Measurements from ENCODE around the gene FGGY. TPM values are rescaled to one million over a fixed set of nuclear protein-coding genes. Genes with fewer than 3 reads are reported as not detected.

FGGY gene
- total and polyA plus RNA-seq, 2 donors (not counting 3 experiments of a cell fraction or from before 2014, with no cell fraction given), result 5.6 to 6.4 TPM

DNA sequence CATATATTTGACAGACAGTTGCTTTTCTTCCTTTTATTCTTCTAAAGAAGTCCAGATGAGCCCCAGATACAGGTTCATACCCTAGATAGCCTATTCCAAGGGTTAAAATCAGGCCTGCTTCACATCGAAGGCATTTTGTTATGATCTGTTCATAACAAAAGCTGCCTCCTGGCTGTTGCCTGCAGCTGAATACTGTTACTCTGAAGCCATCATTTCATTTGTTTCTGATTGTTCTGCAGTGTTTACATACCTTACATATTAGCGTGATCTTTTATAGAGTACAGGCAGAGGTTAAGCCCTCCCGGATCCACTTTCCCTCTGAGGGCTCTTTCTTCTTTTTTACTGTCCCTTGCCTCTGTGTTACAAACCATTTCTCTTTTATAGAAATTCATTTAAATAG is 298.9 kb downstream of the FGGY start:
- TF ChIP-seq MYC (IDR thresholded peaks at IDR 0.05; ENCODE audit: low read depth, low read length) (no peak), JUN (IDR thresholded peaks at IDR 0.05; ENCODE audit: borderline replicate concordance, insufficient read depth, insufficient read length, low read depth) (no peak), FOS (IDR thresholded peaks at IDR 0.05; ENCODE audit: borderline replicate concordance, insufficient read depth, low read length) (no peak), GATA2 (IDR thresholded peaks at IDR 0.05; ENCODE audit: insufficient read depth, insufficient read length, low read depth, low read length) (no peak), POLR2A (IDR thresholded peaks at IDR 0.05; ENCODE audit: low read depth, low read length) (no peak), POLR2AphosphoS5 (IDR thresholded peaks at IDR 0.05; ENCODE audit: insufficient read depth, low read depth, low read length) (no peak), EZH2 (IDR thresholded peaks at IDR 0.05; ENCODE audit: borderline replicate concordance, low read depth, low read length, severe bottlenecking) (no peak)
- TF ChIP-seq, protein P1, sequence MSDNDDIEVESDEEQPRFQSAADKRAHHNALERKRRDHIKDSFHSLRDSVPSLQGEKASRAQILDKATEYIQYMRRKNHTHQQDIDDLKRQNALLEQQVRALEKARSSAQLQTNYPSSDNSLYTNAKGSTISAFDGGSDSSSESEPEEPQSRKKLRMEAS (IDR thresholded peaks at IDR 0.05; ENCODE audit: insufficient read depth, insufficient read length), result no peak
- TF ChIP-seq, protein P2, sequence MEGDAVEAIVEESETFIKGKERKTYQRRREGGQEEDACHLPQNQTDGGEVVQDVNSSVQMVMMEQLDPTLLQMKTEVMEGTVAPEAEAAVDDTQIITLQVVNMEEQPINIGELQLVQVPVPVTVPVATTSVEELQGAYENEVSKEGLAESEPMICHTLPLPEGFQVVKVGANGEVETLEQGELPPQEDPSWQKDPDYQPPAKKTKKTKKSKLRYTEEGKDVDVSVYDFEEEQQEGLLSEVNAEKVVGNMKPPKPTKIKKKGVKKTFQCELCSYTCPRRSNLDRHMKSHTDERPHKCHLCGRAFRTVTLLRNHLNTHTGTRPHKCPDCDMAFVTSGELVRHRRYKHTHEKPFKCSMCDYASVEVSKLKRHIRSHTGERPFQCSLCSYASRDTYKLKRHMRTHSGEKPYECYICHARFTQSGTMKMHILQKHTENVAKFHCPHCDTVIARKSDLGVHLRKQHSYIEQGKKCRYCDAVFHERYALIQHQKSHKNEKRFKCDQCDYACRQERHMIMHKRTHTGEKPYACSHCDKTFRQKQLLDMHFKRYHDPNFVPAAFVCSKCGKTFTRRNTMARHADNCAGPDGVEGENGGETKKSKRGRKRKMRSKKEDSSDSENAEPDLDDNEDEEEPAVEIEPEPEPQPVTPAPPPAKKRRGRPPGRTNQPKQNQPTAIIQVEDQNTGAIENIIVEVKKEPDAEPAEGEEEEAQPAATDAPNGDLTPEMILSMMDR (IDR thresholded peaks at IDR 0.05; ENCODE audit: extremely low read depth in 1 of 2, insufficient read depth in 1 of 2, low read depth in 1 of 2, low read length in 2 of 2), result no peak
- H3K9me3 ChIP-seq (replicated peaks; ENCODE audit: control insufficient read depth, insufficient read depth, low read length), result no peaks in the 10 kb centered on the region
- BruUV-seq (replicated peaks), result TSS peak; percentile 99
- H3K27ac ChIP-seq (ENCODE audit: insufficient read depth, low read depth, low read length), result peak overlapping the region; percentile 83
- FAIRE-seq (no peak), DNase-seq (ENCODE audit: low read depth, low spot score) (peak; percentile 80)
- peak overlapping the region; percentile 53 for H3K4me2 ChIP-seq (ENCODE audit: insufficient read depth, low read length)
- H4K20me1 ChIP-seq (replicated peaks; ENCODE audit: control insufficient read depth, extremely low read depth, insufficient read depth, low read length), result no peaks in the 10 kb centered on the region
- CTCF ChIA-PET, result interaction anchor here (1.0 to 2.9 kb wide), 7 partner anchors 14 to 875 kb away, joined by 3 to 20 read pairs (median 4); no protein-coding TSS in a partner anchor
- peak overlapping the region; percentile 56 for H3K9ac ChIP-seq (replicated peaks; ENCODE audit: extremely low read depth, insufficient read depth, low read length)
- no peaks in the 10 kb centered on the region for H3K9me1 ChIP-seq (replicated peaks; ENCODE audit: control insufficient read depth, extremely low read depth, insufficient read depth, low read length)
- no peaks in the 10 kb centered on the region for H3K79me2 ChIP-seq (ENCODE audit: control insufficient read depth, insufficient read depth, low read length)
- no peaks in the 10 kb centered on the region for H3K27me3 ChIP-seq (ENCODE audit: control insufficient read depth in 2 of 2, insufficient read depth in 2 of 2, low read length in 2 of 2)
- intact Hi-C loops (cut with micrococcal nuclease) (loop anchor here (1.0 to 5.0 kb wide), 10 partner anchors 25 to 895 kb away; partner anchors contain the start of genes JUN and MYSM1), dilution Hi-C loops (cut with MboI; ENCODE audit: extremely low pct_ligation_motif_present, low sequenced_read_pairs) (no loop called here)
- H3K36me3 ChIP-seq (ENCODE audit: control insufficient read depth in 2 of 2, extremely low read depth in 1 of 2, insufficient read depth in 2 of 2, low read length in 2 of 2), result no peaks in the 10 kb centered on the region
- peaks cover 29% of the 10 kb centered on the region for H3K4me1 ChIP-seq (ENCODE audit: control insufficient read depth, extremely low read depth, insufficient read depth, low read length)
- POLR2A ChIA-PET, result interaction anchor here (0.9 kb wide), 1 partner anchor 812 kb away, joined by 3 read pairs; the partner anchor contains the start of gene JUN
- peak overlapping the region; percentile 8 for H2AFZ ChIP-seq (ENCODE audit: low read depth, low read length)
- H3K4me3 ChIP-seq (replicated peaks in 1 of 3; ENCODE audit: insufficient read depth in 1 of 3, low read depth in 1 of 3, low read length in 3 of 3), result no peak overlapping the region

Data from endothelial cell of umbilical vein (primary cell).